H1 (cell line): ENCODE data around the gene KCNJ4. TPM values are rescaled to one million over a fixed set of nuclear protein-coding genes. Genes with fewer than 3 reads are reported as not detected.

Source experiments
- ATF2 ChIP-seq: IDR thresholded peaks from 2 replicates; pipeline ENCODE4 v1.6.1; 2012; ENCODE audit warnings: low read length, inconsistent platforms
- CTBP2 ChIP-seq: IDR thresholded peaks from 2 replicates; pipeline ENCODE4 v1.7.0; 2011; ENCODE audit warnings: borderline replicate concordance, mild to moderate bottlenecking, moderate library complexity, mixed read lengths, low read length; ENCODE audit not compliant: insufficient read depth, insufficient read length
- FOSL1 ChIP-seq: IDR thresholded peaks from 2 replicates; pipeline ENCODE4 v1.6.1; 2011; ENCODE audit warnings: mild to moderate bottlenecking, low read depth, low read length, moderate library complexity; ENCODE audit not compliant: insufficient read depth
- GTF2F1 ChIP-seq: IDR thresholded peaks from 2 replicates; pipeline ENCODE4 v1.6.1; 2012; ENCODE audit warnings: low read depth, low read length, improper control_type of control experiment, borderline replicate concordance
- JUND ChIP-seq: IDR thresholded peaks from 2 replicates; pipeline ENCODE4 v1.6.1; 2011; ENCODE audit warnings: mild to moderate bottlenecking, improper control_type of control experiment, low read length
- MAX ChIP-seq: IDR thresholded peaks from 2 replicates; pipeline ENCODE4 v1.6.1; 2012; ENCODE audit warnings: inconsistent platforms
- POLR2A ChIP-seq, 2 experiments: IDR thresholded peaks; 1 replicate in 1 of 2; 2 replicates in 1 of 2; pipeline ENCODE4 v1.6.1; 2011; ENCODE audit warnings: low read depth in 2 of 2, low read length in 2 of 2, mild to moderate bottlenecking in 2 of 2; ENCODE audit errors: control extremely low read depth in 1 of 2
- RAD21 ChIP-seq, 2 experiments: IDR thresholded peaks in 1 of 2; conservative IDR thresholded peaks in 1 of 2; 2 replicates each; pipeline ENCODE4 v1.6.1; 2011; ENCODE audit warnings: low read depth in 2 of 2, low read length in 2 of 2, improper control_type of control experiment in 1 of 2, inconsistent platforms in 1 of 2, mild to moderate bottlenecking in 1 of 2, moderate library complexity in 1 of 2
- RFX5 ChIP-seq: IDR thresholded peaks from 2 replicates; pipeline ENCODE4 v1.6.1; 2011; ENCODE audit warnings: low read depth, low read length, improper control_type of control experiment, borderline replicate concordance
- SIN3A ChIP-seq, 2 experiments: IDR thresholded peaks in 1 of 2; conservative IDR thresholded peaks in 1 of 2; 2 replicates each; pipeline ENCODE4 v1.6.1; 2011 to 2012; ENCODE audit warnings: low read length in 2 of 2, improper control_type of control experiment in 1 of 2, low read depth in 1 of 2, mild to moderate bottlenecking in 1 of 2
- SP1 ChIP-seq: IDR thresholded peaks from 2 replicates; pipeline ENCODE4 v1.6.1; 2011; ENCODE audit warnings: low read depth, low read length
- SUZ12 ChIP-seq: fragments of 200-600 bp; sonication (generic); IDR thresholded peaks from 2 replicates; pipeline ENCODE4 v1.6.1; 2012; ENCODE audit warnings: mild to moderate bottlenecking, inconsistent platforms, low read length, moderate library complexity, mixed read lengths
- polyA plus RNA-seq, 7 experiments: library from polyadenylated mRNA; depleted of rRNA in 3 of 7; stranded (reverse) in 5 of 7; unstranded in 2 of 7; fragments of >200 nt in 5 of 7; fragments of 200-250 nt in 2 of 7; gene quantifications; 1 replicate in 5 of 7; 2 replicates in 1 of 7; 4 replicates in 1 of 7; pipeline versions ENCODE4 v1.2.1 to v1.2.3, GENCODE V29; 2011 to 2013; ENCODE audit warnings: missing spikeins in 2 of 7, mixed read lengths in 2 of 7
- total RNA-seq: library from RNA; stranded (reverse); fragmentation: NEBNext Ultra II Directional; extraction: Animal tissue kit (Norgen Biotek cat#: 25700); gene quantifications from 2 replicates; pipeline ENCODE4 v1.2.1, GENCODE V29; 2021

KCNJ4 gene
- total and polyA plus RNA-seq, 2 of the 8 experiments (the other 6 are each of a cell fraction or from before 2014, with no cell fraction given) = 1.4 to 2.2 TPM

GRCh38 chr22:38462960-38463784 lies 8.2 kb upstream of the KCNJ4 start (continued):
- TF ChIP-seq CTBP2 (no peak), FOSL1 (no peak), SUZ12 (no peak), RFX5 (peak; percentile 64; the same call in 1 of the 2 replicates), ATF2 (no peak), SIN3A (conservative IDR thresholded peaks at IDR 0.05 in 1 of 2, IDR thresholded peaks at IDR 0.05 in 1 of 2; ENCODE audit: low read depth in 1 of 2, low read length in 2 of 2) (no peak), MAX (peak; percentile 47; the same call in 1 of the 2 replicates), JUND (peak; percentile 85), GTF2F1 (no peak), SP1 (peak; percentile 98), POLR2A (IDR thresholded peaks at IDR 0.05; ENCODE audit: control extremely low read depth in 1 of 2, low read depth in 2 of 2, low read length in 2 of 2) (no peak), RAD21 (IDR thresholded peaks at IDR 0.05 in 1 of 2, conservative IDR thresholded peaks at IDR 0.05 in 1 of 2; ENCODE audit: low read depth in 2 of 2, low read length in 2 of 2) (0 out of 4 replicates have a peak, but pooled peaks of 1 of the 2 experiments have one; percentile 6)
- TF ChIP-seq, all 59 proteins: peak for 9
